H9 (cell line): ENCODE data around the gene AMDHD1. TPM values are rescaled to one million over a fixed set of nuclear protein-coding genes. Genes with fewer than 3 reads are reported as not detected.

Source experiments
- DNase-seq: peaks from one replicate; pipeline ENCODE4 v3.0.0-alpha.2; 2017
- H2AFZ ChIP-seq: one replicate; pipeline ENCODE4 v1.6.1; 2013; ENCODE audit warnings: mild to moderate bottlenecking, low read length, control low read depth, moderate library complexity
- H2AK5ac ChIP-seq: 2 replicates; pipeline ENCODE4 v1.6.1; 2013; ENCODE audit warnings: low read length, control low read depth, mixed read lengths; ENCODE audit not compliant: insufficient read length
- H2BK120ac ChIP-seq: one replicate; pipeline ENCODE4 v1.6.1; 2013; ENCODE audit warnings: low read depth, mild to moderate bottlenecking, low read length, control low read depth, inconsistent platforms; ENCODE audit not compliant: poor library complexity, severe bottlenecking
- H2BK12ac ChIP-seq: 2 replicates; pipeline ENCODE4 v1.6.1; 2013; ENCODE audit warnings: low read length, control low read depth, mixed read lengths, low read depth; ENCODE audit not compliant: insufficient read length
- H2BK15ac ChIP-seq: 2 replicates; pipeline ENCODE4 v1.6.1; 2013; ENCODE audit warnings: low read depth, low read length, control low read depth
- H2BK20ac ChIP-seq: one replicate; pipeline ENCODE4 v1.6.1; 2013; ENCODE audit warnings: low read depth, mild to moderate bottlenecking, low read length, control low read depth, inconsistent platforms; ENCODE audit not compliant: poor library complexity, severe bottlenecking
- H2BK5ac ChIP-seq: 2 replicates; pipeline ENCODE4 v1.6.1; 2013; ENCODE audit warnings: low read length, control low read depth, mixed read lengths; ENCODE audit not compliant: insufficient read length
- H3K14ac ChIP-seq: 2 replicates; pipeline ENCODE4 v1.6.1; 2013; ENCODE audit warnings: low read length, control low read depth; ENCODE audit not compliant: insufficient read depth
- H3K18ac ChIP-seq: 2 replicates; pipeline ENCODE4 v1.6.1; 2013; ENCODE audit warnings: low read depth, mild to moderate bottlenecking, mixed read lengths, low read length, control low read depth; ENCODE audit not compliant: insufficient read length
- H3K23ac ChIP-seq: 2 replicates; pipeline ENCODE4 v1.6.1; 2013; ENCODE audit warnings: low read length, control low read depth, mixed read lengths, low read depth; ENCODE audit not compliant: insufficient read length
- H3K23me2 ChIP-seq: 2 replicates; pipeline ENCODE4 v1.6.1; 2013; ENCODE audit warnings: low read depth, mild to moderate bottlenecking, mixed read lengths, low read length, control low read depth; ENCODE audit not compliant: insufficient read length, poor library complexity, severe bottlenecking
- H3K27ac ChIP-seq: 2 replicates; pipeline ENCODE4 v1.5.1; 2013; ENCODE audit warnings: low read length, control low read depth, mixed read lengths, low read depth; ENCODE audit not compliant: insufficient read length
- H3K27me3 ChIP-seq: 2 replicates; pipeline ENCODE4 v1.6.1; 2013; ENCODE audit warnings: low read length, control low read depth, inconsistent platforms; ENCODE audit not compliant: insufficient read depth
- H3K4ac ChIP-seq: 2 replicates; pipeline ENCODE4 v1.6.1; 2013; ENCODE audit warnings: low read depth, mild to moderate bottlenecking, control low read depth, inconsistent platforms, low read length, moderate library complexity
- H3K4me1 ChIP-seq: 2 replicates; pipeline ENCODE4 v1.6.1; 2013; ENCODE audit warnings: low read length, control low read depth, inconsistent platforms; ENCODE audit not compliant: insufficient read depth
- H3K4me2 ChIP-seq: 2 replicates; pipeline ENCODE4 v1.6.1; 2013; ENCODE audit warnings: low read length, control low read depth, mixed read lengths; ENCODE audit not compliant: insufficient read length, insufficient read depth
- H3K56ac ChIP-seq: 2 replicates; pipeline ENCODE4 v1.6.1; 2013; ENCODE audit warnings: low read depth, mild to moderate bottlenecking, mixed read lengths, low read length, control low read depth; ENCODE audit not compliant: insufficient read length
- H3K79me1 ChIP-seq: 2 replicates; pipeline ENCODE4 v1.6.1; 2013; ENCODE audit warnings: low read depth, mild to moderate bottlenecking, moderate library complexity, low read length, control low read depth, inconsistent platforms; ENCODE audit not compliant: insufficient read depth, poor library complexity, severe bottlenecking
- H3K79me2 ChIP-seq: 2 replicates; pipeline ENCODE4 v1.6.1; 2013; ENCODE audit warnings: low read length, control low read depth, inconsistent platforms; ENCODE audit not compliant: insufficient read depth
- H3K9ac ChIP-seq: 2 replicates; pipeline ENCODE4 v1.6.1; 2013; ENCODE audit warnings: low read length, control low read depth, mixed read lengths; ENCODE audit not compliant: insufficient read length; ENCODE audit errors: extremely low read depth
- H3K9me3 ChIP-seq: one replicate; pipeline ENCODE4 v1.6.1; 2013; ENCODE audit warnings: low read depth, low read length, inconsistent platforms; ENCODE audit not compliant: control insufficient read depth
- H3T11ph ChIP-seq: one replicate; pipeline ENCODE4 v1.6.1; 2013; ENCODE audit warnings: mild to moderate bottlenecking, low read length, control low read depth, inconsistent platforms
- H4K20me1 ChIP-seq: one replicate; pipeline ENCODE4 v1.6.1; 2013; ENCODE audit not compliant: control insufficient read depth, insufficient read length, insufficient read depth
- H4K5ac ChIP-seq: 2 replicates; pipeline ENCODE4 v1.6.1; 2013; ENCODE audit warnings: low read depth, mild to moderate bottlenecking, mixed read lengths, low read length, control low read depth; ENCODE audit not compliant: insufficient read length
- H4K8ac ChIP-seq: replicated peaks from 2 replicates; pipeline ENCODE4 v1.6.1; 2013; ENCODE audit warnings: low read length, control low read depth, mixed read lengths, low read depth; ENCODE audit not compliant: insufficient read length
- H4K91ac ChIP-seq: 2 replicates; pipeline ENCODE4 v1.6.1; 2013; ENCODE audit warnings: low read depth, mild to moderate bottlenecking, moderate library complexity, mixed read lengths, low read length, control low read depth; ENCODE audit not compliant: insufficient read length
- H3K27ac Mint-ChIP-seq, 3 experiments: 2 replicates in 2 of 3; 3 replicates in 1 of 3; pipeline ENCODE4 v1.8.0; 2020 to 2021; ENCODE audit warnings: mixed read lengths in 3 of 3, mild to moderate bottlenecking in 1 of 3, moderate library complexity in 1 of 3
- H3K27me3 Mint-ChIP-seq: 2 replicates; pipeline ENCODE4 v1.8.0; 2021; ENCODE audit warnings: low read depth, mild to moderate bottlenecking, moderate library complexity, mixed read lengths
- H3K36me3 Mint-ChIP-seq, 3 experiments: 2 replicates in 2 of 3; 3 replicates in 1 of 3; pipeline ENCODE4 v1.8.0; 2020 to 2021; ENCODE audit warnings: low read depth in 3 of 3, mixed read lengths in 3 of 3; ENCODE audit not compliant: insufficient read depth in 1 of 3
- H3K4me1 Mint-ChIP-seq, 2 experiments: 2 replicates each; pipeline ENCODE4 v1.8.0; 2020; ENCODE audit warnings: mixed read lengths in 2 of 2
- H3K4me3 Mint-ChIP-seq, 2 experiments: 2 replicates in 1 of 2; 3 replicates in 1 of 2; pipeline ENCODE4 v1.8.0; 2020 to 2021; ENCODE audit warnings: mild to moderate bottlenecking in 2 of 2, mixed read lengths in 2 of 2, moderate library complexity in 1 of 2
- H3K9me3 Mint-ChIP-seq, 2 experiments: 2 replicates in 1 of 2; 3 replicates in 1 of 2; pipeline ENCODE4 v1.8.0; 2020; ENCODE audit warnings: mild to moderate bottlenecking in 2 of 2, mixed read lengths in 2 of 2, moderate library complexity in 1 of 2
- WGBS: extraction: QIAGEN DNeasy Blood & Tissue Kit; methylation state at CpG from one replicate; pipeline ENCODE4 v1.1.7; 2013; ENCODE audit warnings: missing lambda C conversion rate, low lambda C conversion rate, mixed read lengths; ENCODE audit not compliant: insufficient read length; ENCODE audit errors: extremely low coverage; 5-methylcytosine and 5-hydroxymethylcytosine counted together
- total RNA-seq: library from RNA; stranded (reverse); gene quantifications from 2 replicates; pipeline ENCODE4 v1.2.1, GENCODE V29; 2021
- TF ChIP-seq, protein P1 (sequence below): fragments of 200-600 bp; sonication (generic); conservative IDR thresholded peaks from 3 replicates; pipeline ENCODE4 v1.8.0; 2021; ENCODE audit warnings: antibody characterized with exemption, mild to moderate bottlenecking

Gene AMDHD1
- total RNA-seq, 1 experiment from 2014 or later: 0.42 TPM

DNA sequence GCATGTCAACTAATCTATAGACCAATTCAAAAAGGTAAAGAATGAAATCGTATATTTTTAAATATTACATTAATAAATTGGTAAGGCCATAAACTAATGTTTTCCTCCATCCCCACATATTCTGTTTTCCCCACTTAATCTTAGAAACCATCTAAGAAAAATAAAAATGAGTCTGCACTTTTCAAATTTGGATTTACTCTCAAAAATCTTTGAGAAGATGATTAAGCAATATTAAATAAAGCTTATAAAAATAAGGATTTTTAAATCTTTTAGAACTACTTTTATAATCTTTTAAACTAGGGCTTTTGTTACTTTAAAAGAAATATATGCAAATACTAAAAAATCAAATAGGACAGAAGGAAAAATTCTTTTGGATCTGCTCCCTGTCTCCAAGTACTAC is 63.6 kb downstream of the AMDHD1 start:
- Histone ChIP-seq H3K18ac (no peak overlapping the region), H2BK5ac (no peak overlapping the region), H3K79me1 (no peaks in the 10 kb centered on the region), H3K9me3 (no peaks in the 10 kb centered on the region), H3K23ac (no peak overlapping the region), H3K14ac (no peak overlapping the region), H3K4me2 (no peak overlapping the region), H2BK20ac (no peak overlapping the region), H3K27ac (no peak overlapping the region), H3K79me2 (no peaks in the 10 kb centered on the region), H4K20me1 (no peaks in the 10 kb centered on the region), H4K8ac (no peak overlapping the region), H2AK5ac (no peak overlapping the region), H3T11ph (no peak overlapping the region), H2BK120ac (no peak overlapping the region), H2BK15ac (no peak overlapping the region), H3K27me3 (no peaks in the 10 kb centered on the region), H2AFZ (no peak overlapping the region), H3K4me1 (no peaks in the 10 kb centered on the region), H3K56ac (no peak overlapping the region), H3K23me2 (no peaks in the 10 kb centered on the region), H2BK12ac (no peak overlapping the region), H4K5ac (no peak overlapping the region), H3K4ac (no peak overlapping the region), H3K9ac (no peak overlapping the region), H4K91ac (no peak overlapping the region)
- DNase-seq: no peak
- Mint-ChIP-seq H3K27ac (no peak overlapping the region), H3K27me3 (no peaks in the 10 kb centered on the region), H3K36me3 (peaks cover 26 to 61% (median 58%) of the 10 kb centered on the region in 3 experiments; a peak in 6 of 7 replicates), H3K4me1 (no peaks in the 10 kb centered on the region), H3K9me3 (no peaks in the 10 kb centered on the region), H3K4me3 (no peak overlapping the region)
- WGBS: no CpG with 5 or more reads among the region's 1 CpG
- TF ChIP-seq, protein P1, sequence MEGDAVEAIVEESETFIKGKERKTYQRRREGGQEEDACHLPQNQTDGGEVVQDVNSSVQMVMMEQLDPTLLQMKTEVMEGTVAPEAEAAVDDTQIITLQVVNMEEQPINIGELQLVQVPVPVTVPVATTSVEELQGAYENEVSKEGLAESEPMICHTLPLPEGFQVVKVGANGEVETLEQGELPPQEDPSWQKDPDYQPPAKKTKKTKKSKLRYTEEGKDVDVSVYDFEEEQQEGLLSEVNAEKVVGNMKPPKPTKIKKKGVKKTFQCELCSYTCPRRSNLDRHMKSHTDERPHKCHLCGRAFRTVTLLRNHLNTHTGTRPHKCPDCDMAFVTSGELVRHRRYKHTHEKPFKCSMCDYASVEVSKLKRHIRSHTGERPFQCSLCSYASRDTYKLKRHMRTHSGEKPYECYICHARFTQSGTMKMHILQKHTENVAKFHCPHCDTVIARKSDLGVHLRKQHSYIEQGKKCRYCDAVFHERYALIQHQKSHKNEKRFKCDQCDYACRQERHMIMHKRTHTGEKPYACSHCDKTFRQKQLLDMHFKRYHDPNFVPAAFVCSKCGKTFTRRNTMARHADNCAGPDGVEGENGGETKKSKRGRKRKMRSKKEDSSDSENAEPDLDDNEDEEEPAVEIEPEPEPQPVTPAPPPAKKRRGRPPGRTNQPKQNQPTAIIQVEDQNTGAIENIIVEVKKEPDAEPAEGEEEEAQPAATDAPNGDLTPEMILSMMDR: no peak
